GM19240 (cell line): ENCODE data around the gene CTCFL.
"Not testable (repeated sequence)": the region's sequence is repeated elsewhere in the genome, so short reads cannot be mapped to it uniquely, and the experiment has no call there.

Source experiments
- DNase-seq: peaks from one replicate; pipeline ENCODE4 v3.0.0; 2011; ENCODE audit warnings: low spot score; ENCODE audit not compliant: insufficient read length

CTCFL gene

GRCh38 chr20:57483287-57484050 lies 41.5 kb downstream of the CTCFL start:
- DNase-seq: no peak

DNA sequence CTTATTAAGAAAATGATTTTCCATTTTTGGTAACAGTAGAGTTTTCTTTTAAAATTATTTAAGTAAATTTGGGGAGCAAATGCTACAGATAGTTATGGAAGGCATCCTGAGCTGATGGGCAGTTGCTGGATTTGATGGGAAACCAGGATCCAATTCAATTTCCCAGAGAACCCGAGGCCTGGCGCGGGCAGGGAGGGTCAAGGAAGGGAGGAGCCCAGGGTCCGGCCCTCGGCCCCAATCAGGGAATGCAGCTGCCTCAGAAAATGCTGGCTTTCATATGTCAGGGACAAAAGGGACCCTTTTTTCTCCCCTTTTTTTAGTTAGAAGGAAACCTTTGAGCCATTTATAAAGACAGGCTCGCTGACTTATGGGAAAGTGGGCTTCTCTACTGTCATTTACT lies 42.1 kb downstream of the CTCFL start:
- DNase-seq: no peak

- no peak for DNase-seq
Measured at GRCh38 chr20:57482148-57482547, 42.8 kb downstream of the CTCFL start.

DNA sequence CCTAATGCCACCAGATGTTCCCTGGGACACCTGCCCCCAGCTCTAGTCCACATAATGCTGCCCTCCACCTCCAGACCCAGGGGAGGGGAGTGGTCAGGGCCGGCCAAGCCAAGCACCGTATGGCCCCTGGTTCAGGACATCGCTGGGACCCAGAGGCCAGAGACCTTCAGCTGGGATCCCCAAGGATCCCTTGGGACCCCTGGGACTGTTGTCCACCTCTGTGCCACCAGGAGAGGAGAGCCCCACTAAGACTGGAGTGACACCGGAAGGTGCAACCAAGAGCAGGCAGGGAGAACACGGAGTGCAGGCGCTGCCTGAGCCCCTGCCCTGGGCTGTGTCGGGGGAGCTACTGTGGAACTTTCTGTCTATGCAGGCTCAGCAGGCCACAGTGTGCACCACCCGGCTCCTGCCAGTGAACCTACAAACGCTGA lies 43.6 kb downstream of the CTCFL start:
- DNase-seq: no peak

DNA sequence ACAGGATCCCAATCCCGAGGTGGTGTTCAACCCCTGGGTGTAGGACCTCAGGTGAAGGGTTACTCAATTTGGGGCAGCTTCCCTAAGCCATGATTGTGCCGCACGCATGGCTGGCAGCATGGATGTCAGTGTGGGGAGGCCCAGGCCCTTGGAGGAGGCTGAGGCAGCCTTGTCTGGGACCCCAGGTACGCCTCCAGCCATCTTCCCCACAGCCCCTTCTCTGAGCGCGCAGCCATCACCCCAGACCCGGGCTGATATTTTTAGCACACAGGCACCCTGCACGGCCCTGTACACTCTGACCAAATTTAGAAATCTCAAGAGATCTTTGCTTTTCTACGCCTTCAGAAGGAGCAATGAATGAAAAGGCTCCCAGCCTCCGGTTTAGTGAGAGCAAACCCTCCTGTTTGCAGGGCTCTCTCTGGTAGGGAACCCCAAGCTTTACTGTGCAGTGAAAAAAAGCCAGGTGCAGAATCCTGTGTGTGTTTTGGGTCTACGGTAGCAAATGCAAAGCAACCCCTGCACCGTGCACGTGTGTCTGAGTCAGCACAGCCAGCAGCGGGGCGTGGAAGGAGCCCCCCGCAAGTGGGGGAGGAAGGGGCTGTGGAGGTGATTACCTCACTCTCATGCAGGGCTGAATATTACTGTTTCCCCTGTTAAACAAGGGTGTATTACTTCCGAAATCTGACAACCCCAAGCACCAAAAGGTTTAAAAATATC lies 44.3 kb downstream of the CTCFL start:
- no peak for DNase-seq

DNA sequence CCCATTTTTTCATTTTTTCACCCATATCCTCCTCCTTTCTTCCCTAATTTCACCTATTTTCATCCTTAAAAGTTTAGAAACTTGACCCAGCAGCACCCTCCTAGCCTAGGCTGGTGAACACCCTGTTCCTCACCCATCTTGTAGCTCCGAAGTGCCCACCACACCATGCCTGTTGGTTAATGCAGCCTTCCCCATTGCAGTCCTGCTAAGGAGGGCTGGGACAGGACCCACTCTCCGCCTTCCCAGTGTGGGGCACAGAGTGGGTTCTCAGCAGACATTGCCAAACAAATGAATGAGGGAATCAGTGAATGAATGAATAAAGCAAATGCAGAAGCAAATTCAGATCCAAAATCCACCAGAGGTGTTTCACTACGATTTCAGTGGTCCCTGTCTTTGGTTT lies 45.7 kb downstream of the CTCFL start:
- DNase-seq: no peak

- DNase-seq: no peak
Measured at GRCh38 chr20:57478176-57478575, 46.8 kb downstream of the CTCFL start.

- no peak for DNase-seq
Measured at GRCh38 chr20:57476641-57477461, 48.1 kb downstream of the CTCFL start.

DNA sequence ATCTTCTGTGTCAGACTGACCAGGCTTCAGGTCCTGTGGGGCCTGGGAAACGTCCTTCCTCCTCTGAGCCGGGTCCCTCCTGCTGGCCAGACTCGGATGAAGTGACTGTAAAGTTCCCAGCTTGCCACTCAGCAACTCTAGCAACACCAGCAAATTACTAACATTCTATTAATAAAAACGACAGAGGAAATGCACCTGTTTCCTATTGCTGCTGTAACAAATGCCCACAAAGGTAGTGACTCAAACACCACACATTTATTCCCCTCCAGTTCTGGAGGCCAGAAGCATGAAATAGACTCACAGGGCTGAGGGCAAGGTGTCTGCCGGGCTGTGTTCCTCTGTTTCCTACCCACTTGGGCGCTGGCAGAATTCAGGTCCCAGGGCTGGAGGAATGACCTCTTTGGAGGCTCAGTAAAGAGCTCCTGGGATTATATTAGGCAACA lies 48.8 kb downstream of the CTCFL start:
- no peak for DNase-seq

DNA sequence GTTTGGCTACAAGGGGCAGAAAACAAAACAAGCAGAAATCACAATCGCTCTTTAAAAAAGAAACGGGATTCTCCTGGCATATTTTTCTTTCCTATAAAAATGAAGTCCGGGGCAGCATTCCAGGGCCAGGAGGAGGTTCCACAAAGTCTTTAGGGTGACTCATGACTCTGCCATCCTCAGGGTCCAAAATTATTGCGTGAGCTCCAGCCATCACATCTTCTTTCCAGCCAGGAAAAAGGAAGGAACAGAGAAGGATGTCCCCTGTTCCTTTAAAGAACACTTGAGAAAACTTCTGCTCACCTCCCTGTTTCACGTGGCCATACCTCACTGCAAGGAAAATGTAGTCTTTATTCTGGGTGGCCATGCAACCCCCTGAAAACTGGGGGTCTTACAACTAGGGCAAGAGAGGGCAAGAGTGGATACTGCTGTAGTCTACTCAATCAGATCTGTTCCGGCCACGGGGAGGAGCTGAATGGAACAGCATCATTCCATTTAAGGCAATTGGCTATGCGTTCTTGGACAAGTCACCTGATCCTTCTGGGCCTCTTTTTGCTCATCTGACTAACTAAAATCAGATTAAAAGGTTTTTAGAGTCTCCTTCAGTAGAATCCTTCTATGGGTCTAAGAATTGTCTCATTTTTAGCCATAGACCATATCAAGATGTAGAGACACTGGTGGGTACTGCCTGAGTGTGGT lies 49.4 kb downstream of the CTCFL start:
- no peak for DNase-seq

GRCh38 chr20:57474816-57475215 lies 50.1 kb downstream of the CTCFL start:
- no peak for DNase-seq

DNA sequence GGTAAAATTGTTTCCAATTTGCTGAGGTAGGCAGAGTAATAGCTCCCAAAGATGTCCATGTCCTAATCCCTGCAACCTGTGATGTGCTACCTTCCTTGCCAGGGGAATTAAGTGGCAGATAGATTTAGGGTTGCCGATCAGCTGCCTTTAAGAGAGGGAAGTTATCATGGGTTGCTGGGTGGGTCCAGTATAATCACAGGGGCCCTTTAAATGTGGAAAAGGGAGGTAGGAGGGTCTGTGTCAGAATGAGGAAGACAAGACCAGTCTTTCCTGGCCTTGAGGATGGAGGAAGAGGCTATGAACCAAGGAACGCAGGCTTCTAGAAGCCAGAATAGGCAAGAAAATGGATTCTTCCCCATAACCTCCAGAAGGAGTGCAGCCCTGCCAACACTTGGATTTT lies 50.7 kb downstream of the CTCFL start:
- DNase-seq: no peak

- peak; percentile 66 for DNase-seq
Measured at GRCh38 chr20:57473246-57474048, 51.5 kb downstream of the CTCFL start.

DNA sequence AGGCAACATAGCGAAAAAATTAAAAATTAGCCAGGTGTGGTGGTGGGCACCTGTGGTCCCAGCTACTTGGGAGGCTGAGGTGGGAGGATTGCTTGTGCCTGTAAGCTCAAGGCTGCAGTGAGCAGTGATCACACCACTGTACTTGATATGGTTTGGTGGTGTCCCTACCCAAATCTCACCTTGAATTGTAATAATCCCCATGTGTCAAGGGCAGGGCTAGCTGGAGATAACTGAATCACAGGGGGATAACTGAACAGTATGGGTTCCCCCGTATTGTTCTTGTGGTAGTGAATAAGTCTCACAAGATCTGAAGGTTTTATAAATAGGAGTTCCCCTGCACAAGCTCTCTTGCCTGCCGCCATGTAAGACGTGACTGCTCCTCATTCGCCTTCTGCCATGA lies 52.5 kb downstream of the CTCFL start:
- DNase-seq: not testable (repeated sequence)

DNA sequence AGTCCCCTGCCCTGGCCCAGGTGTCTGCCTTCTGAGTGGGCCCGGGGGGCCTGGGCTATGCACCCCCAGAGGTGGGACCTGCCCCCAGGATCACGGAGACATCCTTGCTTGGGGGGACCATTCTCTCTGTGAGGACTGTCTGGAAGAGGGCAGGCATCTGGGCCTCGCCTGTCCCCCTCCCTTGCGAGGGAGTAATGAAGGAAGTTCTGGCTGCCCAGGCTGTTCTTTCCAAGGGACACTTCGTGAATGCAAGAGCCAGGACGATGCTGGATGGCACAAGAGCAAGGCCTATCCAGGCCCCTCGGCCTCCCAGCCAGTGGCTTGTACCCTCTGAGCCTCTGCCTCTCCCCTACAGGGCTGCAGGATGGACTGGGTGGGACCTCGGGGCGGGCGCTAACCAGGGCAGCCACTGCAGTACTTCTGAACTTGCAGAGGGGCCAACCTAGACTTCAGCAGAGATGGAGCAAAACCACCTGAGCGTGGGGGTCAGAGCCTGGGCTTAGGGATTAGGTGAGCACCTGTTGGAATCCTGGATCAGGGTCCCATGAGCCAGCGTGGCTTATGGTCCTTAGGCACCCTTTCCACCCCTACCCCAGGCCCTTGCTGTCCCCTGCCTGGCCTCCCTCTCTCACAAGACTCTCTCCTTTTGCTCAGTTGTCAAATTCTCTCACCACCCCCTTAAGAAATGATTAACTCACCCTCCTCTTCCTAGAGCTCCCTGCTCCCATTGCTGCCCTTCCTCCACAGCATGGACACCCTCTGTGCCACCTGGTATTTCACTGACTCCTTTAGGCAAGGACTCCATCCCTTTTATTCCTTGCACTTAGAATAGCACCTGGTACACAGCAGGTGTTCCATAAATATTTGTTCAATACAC lies 53.2 kb downstream of the CTCFL start:
- no peak for DNase-seq

DNA sequence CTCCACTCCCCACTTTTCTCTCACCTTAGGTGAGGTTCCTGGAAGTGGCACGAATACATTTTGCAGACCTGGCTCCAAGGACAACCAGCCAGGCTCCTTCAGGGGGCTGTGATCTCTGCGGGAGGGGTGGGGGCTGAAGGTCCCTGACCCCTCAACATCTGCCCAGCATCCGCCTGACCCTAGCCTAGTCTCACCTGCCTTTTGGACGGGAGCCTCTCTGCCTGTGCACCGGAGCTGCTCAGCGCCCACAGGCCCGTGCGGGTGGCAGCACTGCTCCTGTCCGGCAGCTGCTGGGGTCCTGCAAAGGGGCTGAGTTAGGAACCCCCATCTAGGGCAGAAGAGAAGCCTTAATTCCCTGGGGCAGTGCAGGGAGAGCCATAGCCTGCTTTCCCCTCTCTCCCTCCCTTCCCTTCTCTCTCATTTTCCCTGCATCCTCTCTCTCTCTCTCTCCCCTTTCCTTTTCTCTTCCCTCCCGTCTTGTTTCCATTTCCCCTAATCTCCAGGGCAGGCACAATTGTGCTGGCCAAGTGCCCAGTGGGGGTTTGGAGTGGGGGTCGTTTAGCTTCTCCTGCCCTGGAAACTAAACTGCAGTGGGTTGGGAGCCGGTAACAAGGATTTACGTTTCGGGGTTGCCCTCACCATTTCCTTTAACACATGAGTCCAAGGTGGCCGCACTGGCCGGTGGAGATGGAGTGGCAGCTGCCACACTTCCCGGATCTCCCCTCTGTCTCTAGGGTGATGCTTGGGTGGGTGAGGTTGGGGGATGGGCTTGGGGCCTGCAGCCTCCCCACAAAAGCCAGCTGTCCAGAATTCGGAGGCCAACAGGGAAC lies 54.1 kb downstream of the CTCFL start:
- DNase-seq: no peak

DNA sequence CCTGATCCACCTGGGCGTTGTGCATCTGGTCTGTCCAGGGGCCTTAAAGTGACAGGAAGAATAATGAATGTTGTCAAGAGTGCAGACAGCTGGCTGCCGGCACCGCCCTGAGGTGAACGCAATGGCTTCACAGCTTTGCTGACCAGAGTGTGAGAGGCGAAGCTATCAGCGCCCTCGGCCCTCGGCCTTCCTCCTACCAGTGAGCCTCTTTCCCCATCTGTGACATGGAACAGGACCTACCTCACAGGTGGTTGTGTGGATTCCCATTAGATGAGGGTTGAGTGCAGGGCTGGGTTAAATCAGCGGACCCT lies 54.8 kb downstream of the CTCFL start:
- no peak for DNase-seq

GRCh38 chr20:57469418-57470211 lies 55.3 kb downstream of the CTCFL start:
- no peak for DNase-seq
